GM18519 (cell line): ENCODE data around the gene USPL1.

Experiments used
- ATAC-seq: cut with Tn5 transposase; IDR thresholded peaks from one replicate; pipeline ENCODE4 v1.9.1; 2021; ENCODE audit warnings: mild to moderate bottlenecking, moderate library complexity; ENCODE audit not compliant: unreplicated experiment, low FRiP score

USPL1 gene

GRCh38 chr13:30692113-30692512 is 74.4 kb downstream of the USPL1 start:
- no peak for ATAC-seq

DNA sequence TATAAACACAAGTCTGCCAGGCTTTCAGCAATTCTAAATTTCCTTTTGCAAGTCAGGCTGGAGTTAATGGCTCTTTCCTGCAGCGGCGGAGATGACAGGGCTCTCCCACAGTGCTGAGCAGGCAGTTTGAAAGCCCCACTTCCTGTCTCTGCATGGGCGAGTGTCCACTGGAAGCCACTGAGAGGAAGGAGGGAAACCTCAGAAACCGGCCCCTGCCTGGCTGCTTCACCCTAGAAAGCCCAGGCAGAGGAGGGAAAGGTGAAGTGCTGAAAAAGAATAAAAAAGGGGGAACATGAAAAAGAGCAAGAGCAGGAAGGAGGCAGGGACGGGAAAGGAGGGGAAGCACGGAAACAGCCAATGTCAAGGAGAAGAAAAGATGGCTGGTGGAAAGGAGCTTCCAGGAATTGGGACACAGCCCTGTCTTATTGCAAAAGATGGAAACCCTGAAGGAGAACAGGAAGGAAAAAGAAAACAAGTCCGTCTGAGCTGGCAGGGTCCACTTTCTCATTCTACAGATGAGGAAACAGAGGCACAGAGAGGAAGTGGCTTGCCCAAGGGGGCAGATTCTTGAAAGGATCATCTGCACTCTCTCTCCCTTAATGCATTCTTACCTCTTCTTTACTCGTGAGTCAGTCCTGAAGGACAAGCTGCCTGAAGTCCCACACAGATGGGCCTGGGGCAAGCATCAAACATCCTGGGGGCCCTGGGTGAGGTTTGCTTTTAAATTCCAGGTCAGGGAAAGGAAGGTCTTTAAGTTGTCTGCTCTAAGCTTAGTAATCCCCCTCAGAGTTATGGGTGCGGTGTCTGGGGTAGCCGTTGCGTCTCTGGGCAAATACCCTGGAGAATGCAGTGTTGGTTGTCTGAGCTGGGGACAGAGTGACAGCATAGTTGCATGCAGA is 78.8 kb downstream of the USPL1 start:
- no peak for ATAC-seq

DNA sequence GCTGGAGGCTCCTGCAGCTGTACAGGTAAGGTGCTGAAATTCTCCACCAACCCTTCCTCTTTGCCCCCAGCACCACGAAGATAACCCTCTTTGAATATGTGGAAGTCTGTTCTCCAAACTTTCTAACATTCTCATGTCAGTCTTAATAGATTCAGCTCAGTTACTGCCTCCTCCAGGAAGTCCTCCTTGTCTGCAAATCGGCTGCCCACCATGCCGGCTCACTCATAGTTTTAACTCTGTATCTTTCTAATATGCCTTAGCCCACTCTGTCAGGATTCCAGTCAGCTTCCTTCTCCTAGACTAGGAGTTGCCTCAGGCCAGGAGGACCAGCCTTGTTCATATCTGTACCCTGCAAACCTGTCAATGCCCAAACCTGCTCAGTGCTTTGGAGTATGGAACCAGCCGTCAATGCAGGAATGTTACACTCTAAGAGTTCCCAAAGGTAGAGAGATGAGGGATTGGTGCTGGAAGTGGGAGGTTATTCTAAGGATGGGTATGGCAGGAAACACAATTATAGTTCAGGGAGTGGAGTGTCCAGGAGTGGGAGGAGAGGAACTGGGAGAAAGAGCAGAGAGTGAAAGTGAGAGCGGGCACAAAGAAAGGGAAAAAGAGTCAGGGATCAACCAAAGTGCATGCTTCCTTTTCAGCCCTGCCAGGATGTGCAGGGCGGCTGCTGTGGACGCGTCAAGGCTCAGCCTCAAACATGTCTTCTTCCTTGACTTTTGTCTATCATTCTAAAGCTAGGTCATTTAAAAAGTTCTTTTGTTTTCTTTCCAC is 79.6 kb downstream of the USPL1 start:
- no peak for ATAC-seq

DNA sequence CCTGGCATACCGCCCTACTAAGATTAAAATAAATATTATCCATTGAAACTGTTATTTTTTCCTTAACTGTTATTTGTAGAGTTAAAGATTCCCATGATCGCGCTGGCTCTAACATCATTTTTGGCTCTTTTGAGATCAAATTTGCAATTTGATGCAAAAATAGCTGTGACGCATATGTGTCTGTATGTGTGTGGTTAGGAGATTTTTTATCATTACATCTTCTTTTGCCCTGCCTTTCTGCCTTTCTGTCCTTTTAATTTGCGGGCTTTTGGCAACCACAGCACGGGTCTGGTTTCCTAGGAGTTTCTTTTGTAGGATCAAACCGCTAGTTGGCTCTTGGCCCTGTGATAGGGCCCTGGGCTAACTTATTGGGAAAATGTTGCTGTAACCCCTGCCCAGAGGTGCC is 80.3 kb downstream of the USPL1 start:
- ATAC-seq, result no peak

DNA sequence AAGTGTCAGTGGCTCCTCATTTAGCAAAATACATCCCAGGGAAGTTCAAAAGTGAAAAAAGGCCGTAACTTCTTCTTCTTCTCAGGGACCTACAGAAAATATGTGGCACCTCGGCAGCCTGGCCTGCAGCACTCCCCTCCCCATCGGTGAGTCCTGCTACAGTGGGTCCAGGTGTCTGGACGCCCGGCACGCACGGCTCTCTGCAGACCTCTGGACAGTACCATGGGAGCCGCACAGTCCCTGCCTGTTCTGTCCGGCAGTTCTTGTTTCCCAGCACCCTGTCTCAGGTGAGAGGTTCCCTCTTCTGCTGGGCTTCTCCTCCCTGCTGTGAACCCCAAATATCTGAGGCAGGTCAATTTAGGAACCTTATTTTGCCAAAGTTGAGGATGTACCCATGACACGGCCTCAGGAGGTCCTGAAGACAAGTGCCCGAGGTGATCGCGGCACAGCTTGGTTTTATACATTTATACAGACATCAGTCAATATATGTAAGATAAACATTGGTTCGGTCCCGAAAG is 80.8 kb downstream of the USPL1 start:
- no peak for ATAC-seq

DNA sequence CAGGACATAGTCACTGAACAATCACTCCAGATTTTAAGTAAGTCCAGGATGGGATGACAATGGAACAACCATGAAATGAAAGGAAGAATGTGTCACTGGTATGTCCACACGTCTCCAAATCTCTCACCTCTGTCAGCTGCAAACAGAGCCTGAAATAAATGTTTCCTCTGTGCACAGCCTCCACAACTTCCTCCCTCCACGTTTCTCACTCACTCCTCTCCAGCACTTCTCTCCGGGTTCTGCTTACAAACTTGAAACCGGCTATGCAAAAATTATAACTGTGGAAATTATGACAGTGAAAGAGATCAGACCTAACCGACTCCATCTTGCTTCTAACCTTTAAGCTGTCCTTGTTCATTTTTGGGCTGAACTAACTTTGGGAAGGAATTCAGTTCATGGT is 82.6 kb downstream of the USPL1 start:
- no peak for ATAC-seq

GRCh38 chr13:30702006-30702405 is 84.3 kb downstream of the USPL1 start:
- no peak for ATAC-seq

GRCh38 chr13:30704596-30704995 is 86.9 kb downstream of the USPL1 start:
- ATAC-seq, result no peak

DNA sequence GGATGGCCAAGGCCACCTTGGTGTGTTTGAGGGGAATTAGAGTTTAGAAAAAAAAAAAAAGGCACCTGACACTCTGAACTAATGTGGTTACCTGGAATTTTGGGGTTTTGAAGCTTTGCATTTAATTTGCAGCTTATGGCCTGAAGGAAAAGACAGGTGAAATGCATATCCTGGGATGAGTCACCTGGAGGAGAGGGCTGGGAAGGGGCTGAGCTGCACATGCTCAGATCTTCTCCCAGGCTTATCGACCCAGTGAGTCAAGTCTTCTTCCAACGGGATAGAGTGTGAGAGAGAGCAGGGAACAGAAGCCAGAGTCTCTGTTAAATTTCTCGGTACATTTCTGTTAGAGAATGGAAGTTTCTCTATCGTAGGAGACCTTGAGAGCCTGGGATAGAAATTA is 88.0 kb downstream of the USPL1 start:
- ATAC-seq, result no peak

GRCh38 chr13:30708541-30708940 is 90.8 kb downstream of the USPL1 start:
- ATAC-seq, result no peak
